ENCODE data around the gene SUSD6.
"Not testable (repeated sequence)": the region's sequence is repeated elsewhere in the genome, so short reads cannot be mapped to it uniquely, and the experiment has no call there.

Gene SUSD6

DNA sequence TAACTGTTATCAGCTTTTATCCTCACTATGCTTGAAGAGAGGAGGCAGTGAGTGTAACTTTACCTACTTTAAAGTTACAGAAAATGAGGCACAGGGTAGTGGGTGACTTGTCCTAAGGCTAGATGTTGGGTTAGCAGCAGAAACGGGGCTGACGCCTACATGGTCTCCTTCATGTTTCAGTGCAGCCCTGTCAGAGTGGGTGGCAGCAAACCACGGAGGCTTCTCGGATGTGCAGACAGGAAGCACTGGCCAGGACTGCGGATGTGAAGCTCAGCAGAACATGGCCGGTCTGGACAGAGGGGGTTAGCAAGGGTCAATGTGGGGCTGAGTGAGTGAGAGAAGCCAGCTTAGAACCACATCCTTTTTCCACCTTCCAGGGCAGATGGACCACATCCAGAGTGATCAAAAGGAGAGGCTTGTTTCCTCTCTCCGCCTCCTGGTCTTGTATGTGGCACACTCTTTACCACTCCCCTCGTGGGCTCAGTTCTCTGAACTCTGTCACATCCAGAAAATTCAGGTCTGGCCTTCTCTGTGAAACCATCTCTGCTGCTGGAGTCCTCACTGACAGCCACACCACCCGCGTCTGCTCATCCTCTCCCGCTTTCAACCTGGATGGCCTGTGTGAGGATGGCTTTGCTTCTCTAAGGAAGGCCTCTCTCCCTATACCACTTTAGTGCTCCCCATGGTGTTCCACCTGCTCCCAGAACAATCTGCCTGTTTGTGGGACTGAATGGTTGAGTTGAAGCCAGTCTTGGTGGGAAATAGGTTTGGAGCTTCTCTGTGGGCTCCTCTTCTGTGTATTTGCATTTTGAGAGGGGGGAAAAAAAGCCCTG is 14.1 kb downstream of the SUSD6 start:
- DNase-seq: no peak

DNA sequence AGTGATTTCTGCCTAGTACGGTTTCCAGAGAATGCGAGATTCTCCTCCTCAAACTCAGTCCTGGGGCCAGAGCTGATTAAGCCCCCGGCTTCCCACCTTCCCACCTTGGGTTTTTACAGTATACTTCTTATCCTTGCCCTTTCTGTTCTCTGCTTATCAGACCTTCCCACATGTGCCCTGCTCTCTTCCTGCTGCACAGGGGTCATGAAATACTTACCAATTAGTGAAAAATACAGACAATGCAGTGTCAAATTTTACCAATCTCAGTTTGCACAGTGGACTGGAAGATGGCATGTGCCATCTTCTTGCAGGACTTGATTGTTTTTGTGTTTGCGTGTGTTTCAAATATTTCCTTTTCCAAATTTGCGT is 14.7 kb downstream of the SUSD6 start:
- DNase-seq: no peak

DNA sequence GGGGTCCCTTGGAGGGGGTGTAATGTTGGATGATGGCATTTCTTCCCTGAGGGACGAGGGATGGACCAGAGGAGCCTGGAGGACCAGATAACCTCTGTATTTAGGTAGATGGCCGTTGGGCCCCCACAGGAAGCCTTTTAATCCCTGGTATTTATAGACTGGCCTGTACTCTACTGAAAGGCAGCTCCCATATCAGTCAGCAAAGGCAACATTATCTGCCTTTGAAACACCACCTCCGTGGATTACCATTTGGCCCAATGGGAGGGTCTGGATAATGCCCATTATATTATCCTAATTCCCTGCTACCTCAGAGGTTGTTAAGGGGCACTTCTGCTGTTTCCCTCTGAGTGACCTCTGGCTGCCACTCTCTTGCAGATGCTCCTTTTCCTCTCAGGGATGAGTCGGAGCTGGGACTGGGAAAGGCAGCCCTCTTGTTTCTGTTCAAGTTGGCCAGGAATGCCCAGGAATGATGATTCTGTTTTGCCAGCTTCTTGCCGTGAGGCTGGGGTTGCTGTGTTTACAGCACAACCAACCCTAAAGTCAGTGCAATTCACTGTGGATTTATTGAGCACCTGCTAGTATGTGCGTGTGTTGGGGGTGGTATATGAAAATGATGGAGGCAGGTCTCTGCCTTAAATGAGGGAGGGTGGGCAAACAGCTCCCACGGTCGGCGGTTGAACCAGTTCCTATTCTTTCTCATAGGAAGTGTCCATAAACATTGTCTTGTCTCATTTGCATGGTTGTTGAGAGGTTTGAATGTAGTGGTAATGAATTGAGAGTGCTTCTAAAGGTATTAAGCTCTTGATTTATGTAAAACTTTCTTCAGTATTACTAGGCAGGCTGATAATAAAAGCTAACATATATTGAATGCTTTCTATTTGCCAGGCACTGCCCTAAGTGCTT is 18.1 kb downstream of the SUSD6 start:
- DNase-seq: no peak

DNA sequence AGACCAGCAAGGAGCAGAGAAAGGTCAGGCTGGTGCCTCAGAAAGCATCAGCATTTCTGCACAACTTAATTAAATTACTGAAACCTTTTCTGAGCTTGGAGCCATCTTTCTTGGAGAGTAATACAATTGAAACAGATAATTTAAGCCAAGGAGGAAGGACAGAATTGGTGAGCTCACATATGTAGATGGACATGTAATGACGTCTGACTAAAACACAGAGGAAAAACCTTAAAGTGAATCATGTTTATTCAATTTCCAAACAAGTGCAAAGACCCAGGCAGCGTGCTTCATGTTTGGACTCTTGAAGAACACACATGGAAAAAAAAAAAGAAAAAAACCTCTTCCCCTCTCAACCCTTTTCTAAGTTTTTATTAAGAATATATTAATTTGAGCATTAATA is 19.0 kb downstream of the SUSD6 start:
- DNase-seq: no peak

DNA sequence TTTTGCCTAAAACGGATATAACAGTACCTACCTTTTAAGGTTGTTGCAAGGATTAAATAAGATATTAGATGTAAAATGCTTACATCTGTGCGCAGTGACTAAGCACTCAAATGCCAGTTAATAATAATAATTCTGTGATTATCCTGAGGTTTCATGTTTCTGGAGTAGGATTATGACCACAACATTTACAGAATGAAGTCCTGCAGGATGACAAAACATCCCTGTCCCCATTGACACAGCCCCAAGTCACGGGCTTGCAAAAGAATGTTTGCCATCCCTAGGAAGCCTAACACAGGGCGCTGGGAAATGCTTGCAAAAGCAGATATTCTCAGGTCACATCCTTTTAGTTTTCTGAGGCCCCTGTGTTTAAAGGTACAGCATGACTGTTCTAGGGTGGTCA is 20.1 kb downstream of the SUSD6 start:
- no peak for DNase-seq

DNA sequence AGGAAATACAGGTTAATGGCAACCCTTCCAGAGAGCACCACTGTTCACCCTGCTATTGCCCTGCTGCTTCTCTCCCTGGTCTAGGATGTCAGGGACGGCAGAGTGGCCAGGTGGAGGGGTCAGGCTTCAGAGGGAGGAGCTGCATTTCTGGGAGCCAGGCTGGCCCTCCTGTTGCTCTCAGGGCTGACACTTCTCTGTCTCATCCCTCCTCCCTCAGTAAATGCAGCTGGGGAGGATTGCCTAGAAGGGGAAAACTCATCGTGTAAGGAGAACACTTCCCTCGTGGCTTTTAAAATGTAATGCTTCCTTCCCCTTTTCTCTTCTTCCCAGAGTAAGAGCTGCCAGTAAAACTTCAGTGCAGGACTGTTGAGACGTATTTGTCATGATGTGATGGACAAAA is 20.8 kb downstream of the SUSD6 start:
- no peak for DNase-seq

DNA sequence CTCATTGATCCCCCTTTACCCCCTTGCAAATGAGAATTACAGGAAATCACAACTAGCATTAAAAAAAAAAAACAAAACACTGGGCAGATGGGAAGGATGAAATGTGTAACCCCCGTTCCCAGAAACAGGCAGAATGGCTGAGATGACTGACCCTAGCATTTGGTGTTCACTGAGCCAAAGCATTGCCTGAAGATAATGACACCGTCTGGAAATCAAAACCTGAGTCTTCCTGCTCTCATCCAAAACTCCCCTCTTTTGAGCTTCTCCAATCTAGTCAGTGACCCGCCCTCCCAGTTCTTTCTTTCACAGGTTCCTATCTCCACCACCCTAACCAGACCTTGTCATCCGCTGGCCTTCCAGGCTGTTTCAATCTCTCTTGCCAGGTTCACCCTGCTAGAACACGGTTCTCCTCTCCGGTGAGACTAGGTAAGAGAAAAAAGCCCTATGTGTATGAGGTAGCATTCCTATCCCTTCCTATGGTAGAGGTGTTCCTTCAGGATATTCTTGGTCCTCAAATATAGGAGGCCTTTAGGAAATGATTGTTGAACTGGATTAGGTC is 21.3 kb downstream of the SUSD6 start:
- no peak for DNase-seq

DNA sequence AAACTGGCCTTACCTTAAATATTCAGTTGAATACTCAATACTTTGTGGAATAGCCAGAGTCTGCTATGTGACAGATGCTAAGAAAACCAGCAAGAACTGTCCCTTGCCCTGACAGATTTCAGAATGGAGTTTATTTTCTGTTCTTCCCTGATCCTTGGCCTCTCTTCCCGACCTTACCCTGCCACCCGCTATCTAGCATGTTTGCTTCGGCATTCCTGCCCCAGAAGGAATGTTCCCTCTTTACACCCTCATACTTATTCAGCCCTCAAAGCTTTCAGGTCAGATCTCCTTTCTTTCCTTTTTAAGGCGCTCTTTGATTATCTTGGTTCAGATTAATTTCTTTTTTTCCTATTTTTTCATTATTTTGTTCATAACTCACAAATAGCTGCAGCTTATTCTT is 21.8 kb downstream of the SUSD6 start:
- no peak for DNase-seq

DNA sequence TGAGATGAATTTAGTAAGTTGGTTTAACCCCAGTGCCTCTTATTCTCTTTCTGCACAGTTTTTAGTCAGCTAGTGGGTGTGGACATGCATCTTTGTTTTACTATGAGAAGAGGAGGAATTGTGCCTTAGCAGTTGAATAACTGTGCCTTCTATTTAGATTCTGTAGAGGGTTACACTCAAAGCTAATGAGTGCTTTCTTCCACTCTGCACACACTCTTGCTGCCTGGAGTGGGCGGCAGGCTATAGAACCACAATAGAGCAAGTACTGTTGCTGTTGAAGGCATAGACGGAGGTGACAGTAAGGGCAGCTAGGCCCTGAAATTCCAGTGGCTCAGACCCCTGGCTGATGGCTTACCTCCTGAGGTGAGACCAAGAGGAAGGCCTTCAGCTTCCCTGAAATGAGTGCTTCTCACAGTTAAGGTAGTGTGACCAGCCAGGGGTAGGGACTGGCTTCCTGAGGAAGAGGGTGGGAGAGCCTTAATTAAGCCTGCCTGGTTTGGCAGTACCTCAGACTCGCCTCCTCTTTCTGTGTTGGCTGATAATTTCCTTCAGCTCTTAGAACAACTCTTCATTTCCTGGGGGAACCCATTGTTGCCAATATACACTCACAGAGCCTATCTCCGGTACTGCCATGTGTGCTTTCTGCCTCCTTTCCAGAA is 24.7 kb downstream of the SUSD6 start:
- no peak for DNase-seq

DNA sequence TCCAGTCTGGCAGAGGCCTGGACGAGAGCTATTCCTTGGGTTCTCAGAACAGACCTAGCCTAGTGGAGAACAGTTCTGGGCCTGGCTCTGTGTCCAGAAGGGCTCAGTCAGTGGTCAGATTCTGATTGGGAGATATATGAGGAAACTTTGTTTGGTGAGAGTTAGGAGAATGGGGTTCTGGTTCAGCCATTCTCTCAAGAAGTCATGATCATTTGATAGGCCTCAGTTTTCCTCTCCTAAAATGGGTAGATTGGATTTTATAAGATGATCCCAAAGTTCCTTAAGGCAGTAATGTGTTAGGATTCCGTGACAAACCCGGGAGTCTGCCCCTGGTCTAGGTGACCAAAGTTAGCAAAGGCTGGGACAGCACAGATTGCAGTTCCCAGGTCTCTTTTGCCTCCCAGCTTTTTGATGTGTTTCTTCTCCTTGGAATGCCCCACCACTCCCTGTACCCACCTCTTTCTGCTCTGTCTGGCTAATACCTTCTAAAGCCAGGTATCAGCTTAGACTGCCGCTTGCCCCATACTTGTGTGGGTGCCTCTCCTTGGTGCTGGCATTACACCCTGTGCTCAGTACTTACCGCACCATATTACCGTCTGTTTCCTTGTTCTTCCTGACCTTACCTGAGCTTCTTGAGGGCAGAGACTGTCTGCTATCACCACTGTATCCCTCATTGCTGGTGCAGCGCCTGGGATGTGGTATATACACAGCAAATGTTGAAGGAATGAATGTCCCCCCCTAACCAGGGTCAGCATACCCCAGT is 25.5 kb downstream of the SUSD6 start:
- no peak for DNase-seq

DNA sequence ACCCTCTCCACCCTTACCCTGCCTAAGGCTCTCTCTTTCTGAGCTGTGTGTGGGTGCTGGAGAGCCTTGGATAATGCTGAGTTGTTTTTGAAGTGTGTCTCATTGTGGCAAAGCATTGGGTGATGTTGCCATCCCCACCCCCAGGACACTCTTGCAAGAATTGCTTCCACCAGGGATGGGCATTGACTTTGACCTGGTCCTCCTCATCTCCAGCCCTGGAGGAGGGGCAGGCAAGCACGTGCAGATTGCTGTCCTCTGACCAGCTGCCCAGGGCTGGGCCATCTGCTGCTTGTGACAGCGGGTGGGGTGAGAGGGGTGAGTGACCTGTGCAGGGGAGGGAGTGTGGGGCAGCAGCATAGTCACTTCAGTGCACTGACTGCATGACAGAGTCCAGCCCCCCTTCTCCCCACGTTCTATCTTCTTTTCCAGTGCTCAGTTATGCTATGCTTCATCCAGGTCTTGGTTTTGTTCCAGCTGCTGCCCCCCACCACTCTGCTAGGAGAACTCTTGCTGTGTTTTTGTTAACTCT is 26.2 kb downstream of the SUSD6 start:
- DNase-seq: no peak

DNA sequence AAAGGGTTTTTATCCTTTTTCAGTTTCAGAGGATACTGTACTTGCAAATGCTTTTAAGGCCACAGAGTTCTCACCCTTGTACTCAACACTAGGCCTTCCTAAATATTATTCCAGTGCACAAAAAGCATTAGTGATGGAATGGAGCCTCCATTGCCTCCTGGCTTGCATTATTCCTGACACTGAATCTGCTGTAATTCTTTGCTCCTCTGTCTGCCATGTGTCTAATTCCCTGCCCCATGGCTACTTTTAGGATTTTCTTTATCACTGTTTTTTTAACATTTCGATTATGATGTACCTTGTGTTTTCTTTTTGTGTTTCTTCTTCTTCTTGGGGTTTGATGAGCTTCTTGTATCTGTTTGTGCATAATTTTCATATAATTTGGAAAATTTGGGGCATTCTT is 29.5 kb downstream of the SUSD6 start:
- DNase-seq: no peak

DNA sequence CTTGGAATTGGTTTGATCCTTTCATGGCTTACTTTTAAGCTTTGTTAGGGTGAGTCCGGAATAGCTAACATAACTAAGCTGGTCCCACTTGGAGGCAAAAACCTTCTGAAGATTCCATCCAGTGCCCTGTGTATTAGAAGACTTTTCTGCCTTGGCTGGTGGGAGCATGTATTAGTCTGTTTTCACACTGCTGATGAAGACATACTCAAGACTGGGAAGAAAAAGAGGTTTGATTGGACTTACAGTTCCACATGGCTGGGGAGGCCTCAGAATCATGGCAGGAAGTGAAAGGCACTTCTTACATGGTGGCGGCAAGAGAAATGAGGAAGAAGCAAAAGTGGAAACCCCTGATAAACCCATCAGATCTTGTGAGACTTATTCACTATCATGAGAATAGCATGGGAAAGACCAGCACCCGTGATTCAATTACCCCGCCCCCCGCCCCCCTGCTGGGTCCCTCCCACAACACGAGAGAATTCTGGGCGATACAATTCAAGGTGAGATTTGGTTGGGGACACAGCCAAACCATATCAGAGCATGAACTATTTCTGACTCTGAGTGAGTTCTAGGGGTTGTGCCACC is 30.9 kb downstream of the SUSD6 start:
- not testable (repeated sequence) for DNase-seq

DNA sequence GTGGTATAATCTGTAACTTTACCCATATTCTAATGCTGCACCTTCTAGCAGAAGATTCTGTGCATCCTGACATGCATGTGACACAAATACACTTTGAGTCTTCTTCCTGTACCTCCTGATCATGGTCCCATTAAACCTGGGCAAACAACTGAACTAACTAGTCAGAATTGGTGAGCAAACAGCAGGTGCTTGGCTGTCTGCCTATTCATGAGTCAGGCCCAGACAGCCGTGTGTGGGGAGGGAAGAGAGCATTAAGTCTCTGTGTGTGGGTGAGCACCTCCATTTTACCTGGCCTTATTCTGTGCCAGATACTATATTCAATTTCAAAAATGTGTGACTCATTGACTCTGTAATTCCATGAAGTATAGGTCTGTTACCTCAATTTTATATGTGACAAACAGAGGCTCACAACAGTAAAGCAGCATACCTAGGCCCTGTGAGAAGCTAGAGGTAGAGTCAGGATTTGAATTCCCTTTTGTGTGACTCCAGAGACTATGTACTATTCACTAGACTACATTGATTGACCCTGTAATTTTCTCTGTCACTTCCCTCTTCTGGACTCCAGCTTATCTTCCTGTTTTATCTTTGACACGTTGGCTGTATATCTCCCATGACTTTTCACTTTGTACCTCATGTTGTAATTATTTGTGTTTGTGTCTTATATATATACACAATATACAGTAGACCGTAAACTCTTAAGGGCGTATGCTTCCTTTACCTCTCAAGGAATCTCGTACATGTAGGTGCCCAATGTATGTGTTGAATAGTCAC is 32.2 kb downstream of the SUSD6 start:
- peak; percentile 88 for DNase-seq

DNA sequence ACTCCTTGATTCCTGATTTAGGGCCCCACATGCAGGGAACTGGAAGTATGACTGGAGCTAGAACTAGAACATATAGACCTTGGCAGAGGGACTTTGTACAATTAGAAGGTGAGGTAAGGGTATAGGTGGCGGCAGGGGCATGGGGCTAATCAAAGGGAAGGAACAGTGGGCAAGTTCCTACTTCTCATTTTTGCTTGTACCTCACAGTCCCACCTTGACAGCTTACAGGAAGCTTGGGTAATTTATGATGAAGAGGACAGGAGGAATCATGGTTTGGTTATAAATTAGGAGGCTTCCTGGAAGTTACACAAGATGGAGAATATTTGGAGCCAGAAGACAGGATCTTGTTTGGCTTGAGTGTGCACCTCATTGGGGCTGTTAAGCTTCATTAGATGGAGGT is 33.4 kb downstream of the SUSD6 start:
- DNase-seq: no peak

DNA sequence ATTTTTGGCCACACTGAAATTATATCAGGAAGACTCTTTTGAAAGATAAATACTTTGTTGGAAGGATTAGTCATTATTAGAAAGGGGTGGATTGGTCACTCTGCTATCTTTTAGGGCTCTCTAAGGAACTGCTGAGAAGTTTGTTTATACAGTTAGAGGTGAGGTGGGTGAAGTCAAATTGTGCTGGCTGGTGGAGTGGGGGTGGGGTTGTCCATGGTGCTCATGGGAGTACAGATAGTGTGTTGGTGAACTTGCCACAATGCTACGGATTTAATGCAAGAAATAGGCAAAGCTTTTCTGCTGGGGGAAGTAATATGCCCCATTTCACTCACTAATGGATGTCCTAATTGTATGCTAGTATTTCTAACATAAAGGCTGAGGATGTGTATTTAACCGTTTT is 35.8 kb downstream of the SUSD6 start:
- no peak for DNase-seq

DNA sequence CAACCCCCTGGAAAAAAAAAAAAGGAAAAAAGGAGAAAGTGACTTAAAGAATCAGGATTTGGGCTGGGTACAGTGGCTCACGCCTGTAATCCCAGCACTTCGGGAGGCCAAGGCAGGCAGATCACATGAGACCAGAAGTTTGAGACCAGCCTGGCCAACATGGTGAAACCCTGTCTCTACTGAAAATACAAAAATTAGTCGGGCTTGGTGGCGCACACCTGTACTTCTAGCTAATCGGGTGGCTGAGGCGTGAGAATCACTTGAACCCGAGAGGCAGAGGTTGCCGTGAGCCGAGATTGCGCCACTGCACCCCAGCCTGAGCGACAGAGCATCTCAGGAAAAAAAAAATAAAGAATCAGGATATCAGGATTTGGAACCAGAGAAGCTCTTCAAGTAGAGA is 36.2 kb downstream of the SUSD6 start:
- DNase-seq: not testable (repeated sequence)

DNA sequence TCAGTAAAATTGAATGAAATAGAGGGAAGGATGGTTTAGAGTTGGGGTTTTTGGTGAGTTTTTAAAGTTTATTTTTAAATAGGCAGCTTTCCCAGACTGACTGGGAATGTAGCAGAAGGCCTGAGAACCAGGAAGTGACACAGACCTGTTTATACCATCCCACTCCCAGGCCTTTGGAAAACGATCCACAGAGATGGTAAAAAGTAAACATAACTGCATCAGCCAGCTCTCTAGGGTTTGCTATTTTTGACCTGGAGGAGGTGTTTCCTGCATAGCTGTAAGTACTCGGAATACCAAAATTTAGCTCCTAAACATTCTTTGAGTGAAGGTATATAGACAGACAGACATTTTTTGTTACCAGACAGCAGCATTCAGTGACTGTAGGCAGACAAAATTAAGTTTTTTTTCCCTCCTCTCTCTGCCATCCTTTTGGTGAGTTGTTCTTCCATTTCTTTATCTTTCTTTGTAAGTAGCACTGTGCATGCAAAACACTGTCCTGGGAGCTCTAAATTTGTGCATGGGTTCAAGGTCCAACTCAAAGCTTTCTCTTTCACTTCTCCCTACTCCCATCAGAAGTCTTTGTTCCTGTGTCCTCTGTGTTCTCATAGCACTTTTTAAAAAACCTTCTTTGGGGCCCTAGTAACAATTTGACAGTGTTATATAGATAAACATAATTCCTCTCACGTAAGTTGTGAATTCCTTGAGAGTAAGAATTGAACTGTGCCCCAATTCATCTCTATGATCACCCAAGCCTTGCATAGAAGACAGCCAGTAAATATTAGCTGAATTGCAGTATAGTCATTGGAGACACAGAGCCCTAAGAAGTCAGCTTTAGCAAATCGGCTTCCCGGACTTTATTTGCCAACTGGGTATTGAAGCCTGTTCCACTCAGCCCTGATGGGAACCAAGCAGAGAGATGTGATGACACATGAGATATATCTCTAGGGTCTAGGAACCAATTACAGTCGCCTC is 37.4 kb downstream of the SUSD6 start:
- no peak for DNase-seq

DNA sequence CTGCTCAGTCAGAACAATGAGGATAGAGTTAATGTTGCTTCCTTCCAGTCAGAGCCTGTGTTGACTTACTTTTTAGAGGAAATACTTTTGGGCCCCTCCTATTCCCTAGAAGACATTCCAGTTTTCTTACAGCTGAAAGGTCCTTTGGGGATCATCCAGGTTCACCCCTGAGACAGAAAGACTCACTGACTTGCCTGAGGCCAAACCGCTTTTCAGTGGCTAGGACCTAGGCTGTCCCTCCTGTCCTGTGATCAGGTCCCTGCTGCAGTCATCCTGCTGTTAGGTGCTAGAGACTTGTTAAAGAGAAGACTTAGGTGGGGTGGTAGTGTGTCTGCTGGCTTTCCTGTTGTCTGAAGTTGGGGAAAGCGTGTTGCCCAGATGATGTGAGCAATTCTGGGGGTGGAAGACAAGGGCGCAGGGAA is 39.6 kb downstream of the SUSD6 start:
- no peak for DNase-seq

DNA sequence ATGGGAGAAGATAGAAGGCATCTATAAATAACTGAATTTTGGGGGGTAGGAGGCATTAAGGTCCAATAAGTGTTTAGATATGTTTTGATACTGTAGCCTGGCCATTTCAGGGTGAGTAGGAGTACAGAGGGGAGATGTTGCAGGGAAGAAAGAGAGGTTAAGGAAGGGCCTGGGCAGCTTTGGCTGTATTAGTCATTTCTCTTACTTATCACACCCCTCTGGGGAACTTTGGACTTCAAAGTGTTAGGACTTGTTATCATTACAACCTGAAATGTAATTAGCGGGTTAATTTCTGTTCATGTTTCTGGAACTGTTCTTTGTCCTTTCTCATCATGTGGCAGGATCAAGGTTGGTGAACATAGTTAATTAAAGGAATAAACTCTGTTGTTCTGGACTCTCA is 40.3 kb downstream of the SUSD6 start:
- no peak for DNase-seq

Measured in RPMI8226 (cell line).